NCI-H69 (cell line): ENCODE results near the gene C16orf96.
"Not testable (repeated sequence)": the region's sequence is repeated elsewhere in the genome, so short reads cannot be mapped to it uniquely, and the experiment has no call there.

Experiments used
- DNase-seq: peaks from one replicate; lab custom pipeline; 2025; lab: John Stamatoyannopoulos, UW

The C16orf96 gene

GRCh38 chr16:4566144-4566543, 10.0 kb downstream of the C16orf96 start:
- no peak for DNase-seq

- DNase-seq, result no peak
These were observed 13.9 kb downstream of the C16orf96 start for GRCh38 chr16:4570086-4570485.

GRCh38 chr16:4570688-4571321, 14.7 kb downstream of the C16orf96 start:
- peak; percentile 64 for DNase-seq

GRCh38 chr16:4572715-4573114, 16.6 kb downstream of the C16orf96 start:
- no peak for DNase-seq

GRCh38 chr16:4573926-4574325, 17.8 kb downstream of the C16orf96 start:
- DNase-seq, result not testable (repeated sequence)

GRCh38 chr16:4574919-4575705, 19.0 kb downstream of the C16orf96 start:
- peak; percentile 25 for DNase-seq

- DNase-seq, result no peak
These were observed 19.9 kb downstream of the C16orf96 start for GRCh38 chr16:4576008-4576407.

- peak; percentile 66 for DNase-seq
These were observed 22.9 kb downstream of the C16orf96 start for GRCh38 chr16:4578961-4579530.

- no peak for DNase-seq
These were observed 24.1 kb downstream of the C16orf96 start for GRCh38 chr16:4580250-4580649.

- DNase-seq, result no peak
These were observed 27.8 kb downstream of the C16orf96 start for GRCh38 chr16:4583906-4584305.

GRCh38 chr16:4586291-4586690, 30.2 kb downstream of the C16orf96 start:
- DNase-seq, result peak; percentile 28

- DNase-seq, result no peak
These were observed 32.2 kb downstream of the C16orf96 start for GRCh38 chr16:4588386-4588785.

GRCh38 chr16:4588961-4589360, 32.8 kb downstream of the C16orf96 start:
- no peak for DNase-seq

GRCh38 chr16:4591191-4591590, 35.1 kb downstream of the C16orf96 start:
- DNase-seq, result peak; percentile 32

GRCh38 chr16:4591706-4592470, 35.7 kb downstream of the C16orf96 start:
- peak; percentile 33 for DNase-seq

- DNase-seq, result peak; percentile 95
These were observed 36.9 kb downstream of the C16orf96 start for GRCh38 chr16:4593086-4593485.

GRCh38 chr16:4594433-4595410, 38.6 kb downstream of the C16orf96 start:
- no peak for DNase-seq

- DNase-seq, result no peak
These were observed 41.0 kb downstream of the C16orf96 start for GRCh38 chr16:4597174-4597573.

GRCh38 chr16:4599037-4599436, 42.9 kb downstream of the C16orf96 start:
- no peak for DNase-seq

GRCh38 chr16:4599545-4599944, 43.4 kb downstream of the C16orf96 start:
- no peak for DNase-seq
